Endodermal cell (in vitro differentiated cells): Measurements from ENCODE around the gene PRKCG. TPM values are rescaled to one million over a fixed set of nuclear protein-coding genes. Genes with fewer than 3 reads are reported as not detected.

Source experiments
- DNase-seq: peaks from one replicate; pipeline ENCODE4 v3.0.0-alpha.2; 2017
- H3K27ac ChIP-seq: 2 replicates; pipeline ENCODE4 v1.5.1; 2013; ENCODE audit warnings: mild to moderate bottlenecking, low read depth, low read length, moderate library complexity
- H3K27me3 ChIP-seq: 2 replicates; pipeline ENCODE4 v1.6.1; 2013; ENCODE audit warnings: mild to moderate bottlenecking, low read length, moderate library complexity; ENCODE audit not compliant: insufficient read depth, control insufficient read depth, poor library complexity, severe bottlenecking
- H3K36me3 ChIP-seq: 2 replicates; pipeline ENCODE4 v1.7.0; 2013; ENCODE audit warnings: mild to moderate bottlenecking, low read length, moderate library complexity; ENCODE audit not compliant: control insufficient read depth, insufficient read depth
- H3K4me1 ChIP-seq: one replicate; pipeline ENCODE4 v1.7.0; 2013; ENCODE audit warnings: low read length; ENCODE audit not compliant: control insufficient read depth, insufficient read depth
- H3K4me3 ChIP-seq: 2 replicates; pipeline ENCODE4 v1.5.1; 2013; ENCODE audit warnings: mild to moderate bottlenecking, low read length, moderate library complexity
- H3K9ac ChIP-seq: 2 replicates; pipeline ENCODE4 v1.6.1; 2013; ENCODE audit warnings: mild to moderate bottlenecking, low read length, moderate library complexity; ENCODE audit not compliant: poor library complexity, severe bottlenecking; ENCODE audit errors: extremely low read depth
- H3K9me3 ChIP-seq: 2 replicates; pipeline ENCODE4 v1.6.1; 2013; ENCODE audit warnings: mild to moderate bottlenecking, low read length, moderate library complexity; ENCODE audit not compliant: control insufficient read depth
- H3K27ac Mint-ChIP-seq: 2 replicates; pipeline ENCODE4 v1.8.0; 2020; ENCODE audit warnings: mixed read lengths
- H3K27me3 Mint-ChIP-seq: 2 replicates; pipeline ENCODE4 v1.8.0; 2021; ENCODE audit warnings: mild to moderate bottlenecking, mixed read lengths; ENCODE audit not compliant: insufficient read depth
- H3K36me3 Mint-ChIP-seq: 2 replicates; pipeline ENCODE4 v1.8.0; 2020; ENCODE audit warnings: low read depth, mixed read lengths
- H3K4me1 Mint-ChIP-seq: 2 replicates; pipeline ENCODE4 v1.8.0; 2020; ENCODE audit warnings: mixed read lengths
- H3K4me3 Mint-ChIP-seq: 2 replicates; pipeline ENCODE4 v1.8.0; 2020; ENCODE audit warnings: mild to moderate bottlenecking, moderate library complexity, mixed read lengths
- H3K9me3 Mint-ChIP-seq: 2 replicates; pipeline ENCODE4 v1.8.0; 2020; ENCODE audit warnings: mild to moderate bottlenecking, mixed read lengths
- CTCF ChIP-seq: fragments of 200-600 bp; sonication (generic); conservative IDR thresholded peaks from 2 replicates; pipeline ENCODE4 v1.5.0; 2021; ENCODE audit warnings: antibody characterized with exemption, mild to moderate bottlenecking
- WGBS, 2 experiments: methylation state at CpG; one replicate each; pipeline versions ENCODE4 v1.1.5 to v1.1.7; 2013; ENCODE audit warnings: missing lambda C conversion rate in 2 of 2, mixed read lengths in 1 of 2; ENCODE audit not compliant: insufficient coverage in 1 of 2, insufficient read length in 1 of 2; 5-methylcytosine and 5-hydroxymethylcytosine counted together
- total RNA-seq, 2 donors: library from RNA; stranded (reverse); fragmentation: NEBNext Ultra II Directional in 1 of 2; extraction: Animal tissue kit (Norgen Biotek cat#: 25700) in 1 of 2; gene quantifications; 2 replicates in 1 of 2; 3 replicates in 1 of 2; pipeline ENCODE4 v1.2.1, GENCODE V29; 2021

PRKCG gene
- total RNA-seq, 2 donors from 2014 or later: 2.7 to 5.6 TPM

- DNase-seq: peak; percentile 100
- H3K36me3 ChIP-seq: peaks cover 14% of the 10 kb centered on the region
- no peaks in the 10 kb centered on the region for H3K9me3 Mint-ChIP-seq
- H3K9ac ChIP-seq: peak overlapping the region; percentile 46
- TF ChIP-seq CTCF: no peak
- peak overlapping the region; percentile 80 for H3K4me3 ChIP-seq
- peaks cover 6% of the 10 kb centered on the region for H3K36me3 Mint-ChIP-seq
- peaks cover 47% of the 10 kb centered on the region for H3K27me3 ChIP-seq
- WGBS, 2 experiments: 1 to 3% methylated on average over 20 to 51 of the region's 51 CpGs
- H3K4me1 Mint-ChIP-seq: peaks cover 8% of the 10 kb centered on the region
- no peak overlapping the region for H3K4me3 Mint-ChIP-seq
- no peak overlapping the region for H3K27ac ChIP-seq
- H3K9me3 ChIP-seq: no peaks in the 10 kb centered on the region
- peaks cover 24% of the 10 kb centered on the region for H3K27me3 Mint-ChIP-seq
- peak overlapping the region; percentile 84 for H3K27ac Mint-ChIP-seq
- no peaks in the 10 kb centered on the region for H3K4me1 ChIP-seq
Measured at GRCh38 chr19:53879140-53880081, 2.6 kb upstream of the PRKCG start.

GRCh38 chr19:53880711-53881481 lies 1.1 kb upstream of the PRKCG start:
- peak overlapping the region; percentile 12 for H3K27ac ChIP-seq
- H3K4me1 ChIP-seq: no peaks in the 10 kb centered on the region
- no peaks in the 10 kb centered on the region for H3K9me3 Mint-ChIP-seq
- no peak overlapping the region for H3K4me3 Mint-ChIP-seq
- peaks cover 6% of the 10 kb centered on the region for H3K4me1 Mint-ChIP-seq
- peak overlapping the region; percentile 77 for H3K4me3 ChIP-seq
- DNase-seq: no peak
- peaks cover 54% of the 10 kb centered on the region for H3K27me3 ChIP-seq
- no peak for TF ChIP-seq CTCF
- H3K9ac ChIP-seq: no peak overlapping the region
- H3K27ac Mint-ChIP-seq: no peak overlapping the region
- H3K27me3 Mint-ChIP-seq: peaks cover 36% of the 10 kb centered on the region
- 27 to 28% methylated on average over 5 of the region's 6 CpGs for WGBS, 2 experiments
- peaks cover under 1% of the 10 kb centered on the region for H3K36me3 ChIP-seq
- no peaks in the 10 kb centered on the region for H3K9me3 ChIP-seq
- no peaks in the 10 kb centered on the region for H3K36me3 Mint-ChIP-seq

GRCh38 chr19:53882391-53883050 lies 524 bp downstream of the PRKCG start:
- no peak overlapping the region for H3K9ac ChIP-seq
- DNase-seq: no peak
- no peaks in the 10 kb centered on the region for H3K9me3 Mint-ChIP-seq
- peaks cover 6% of the 10 kb centered on the region for H3K4me1 Mint-ChIP-seq
- H3K36me3 ChIP-seq: no peaks in the 10 kb centered on the region
- H3K4me1 ChIP-seq: no peaks in the 10 kb centered on the region
- WGBS, 2 experiments: 9 to 12% methylated on average over 13 to 18 of the region's 18 CpGs
- no peak overlapping the region for H3K27ac Mint-ChIP-seq
- no peak overlapping the region for H3K4me3 Mint-ChIP-seq
- TF ChIP-seq CTCF: no peak
- peaks cover 54% of the 10 kb centered on the region for H3K27me3 ChIP-seq
- H3K9me3 ChIP-seq: no peaks in the 10 kb centered on the region
- peaks cover 36% of the 10 kb centered on the region for H3K27me3 Mint-ChIP-seq
- H3K4me3 ChIP-seq: peak overlapping the region; percentile 77
- no peaks in the 10 kb centered on the region for H3K36me3 Mint-ChIP-seq
- no peak overlapping the region for H3K27ac ChIP-seq
